Body of pancreas (tissue), 4 donors: ENCODE measurements around the gene PDGFD.

ENCODE experiments used
- POLR2A ChIP-seq, 3 donors: fragments of 450-650 bp; IDR thresholded peaks; one replicate each; pipeline ENCODE4 v1.6.1; 2016; ENCODE audit warnings: antibody characterized with exemption in 3 of 3, mild to moderate bottlenecking in 2 of 3
- TF ChIP-seq, protein P1 (sequence below), 7 experiments: fragments of 450-650 bp in 4 of 7; fragments of 200-600 bp in 3 of 7; sonication (generic) in 3 of 7; IDR thresholded peaks; one replicate each; pipeline ENCODE4 v1.5.1; 2016 to 2019; ENCODE audit warnings: antibody characterized with exemption in 7 of 7

DNA sequence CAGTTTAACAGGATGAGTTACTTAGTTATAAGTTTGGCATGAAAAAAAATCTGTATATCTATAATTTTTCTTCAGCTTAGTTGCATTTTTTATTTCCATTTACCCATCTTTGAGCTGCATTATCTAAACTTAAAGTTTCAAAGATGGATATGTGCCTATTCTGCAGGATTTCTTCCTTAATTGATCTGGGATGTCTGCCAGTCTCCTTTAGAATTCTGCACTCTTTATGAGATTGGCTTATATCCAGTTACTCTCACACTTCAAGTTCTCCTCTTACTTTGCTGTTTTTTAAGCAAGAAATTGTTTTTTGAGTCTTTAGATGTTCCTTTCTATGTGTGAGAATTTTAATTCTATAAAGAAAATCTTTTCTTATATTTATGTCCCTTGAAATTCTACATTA, 5.1 kb upstream of the PDGFD start:
- TF ChIP-seq POLR2A (IDR thresholded peaks at IDR 0.05) = no peak
- TF ChIP-seq, protein P1, sequence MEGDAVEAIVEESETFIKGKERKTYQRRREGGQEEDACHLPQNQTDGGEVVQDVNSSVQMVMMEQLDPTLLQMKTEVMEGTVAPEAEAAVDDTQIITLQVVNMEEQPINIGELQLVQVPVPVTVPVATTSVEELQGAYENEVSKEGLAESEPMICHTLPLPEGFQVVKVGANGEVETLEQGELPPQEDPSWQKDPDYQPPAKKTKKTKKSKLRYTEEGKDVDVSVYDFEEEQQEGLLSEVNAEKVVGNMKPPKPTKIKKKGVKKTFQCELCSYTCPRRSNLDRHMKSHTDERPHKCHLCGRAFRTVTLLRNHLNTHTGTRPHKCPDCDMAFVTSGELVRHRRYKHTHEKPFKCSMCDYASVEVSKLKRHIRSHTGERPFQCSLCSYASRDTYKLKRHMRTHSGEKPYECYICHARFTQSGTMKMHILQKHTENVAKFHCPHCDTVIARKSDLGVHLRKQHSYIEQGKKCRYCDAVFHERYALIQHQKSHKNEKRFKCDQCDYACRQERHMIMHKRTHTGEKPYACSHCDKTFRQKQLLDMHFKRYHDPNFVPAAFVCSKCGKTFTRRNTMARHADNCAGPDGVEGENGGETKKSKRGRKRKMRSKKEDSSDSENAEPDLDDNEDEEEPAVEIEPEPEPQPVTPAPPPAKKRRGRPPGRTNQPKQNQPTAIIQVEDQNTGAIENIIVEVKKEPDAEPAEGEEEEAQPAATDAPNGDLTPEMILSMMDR (IDR thresholded peaks at IDR 0.05) = no peak
